HG03571 (cell line): ENCODE measurements around the gene ANKMY2.

Source experiments
- ATAC-seq: cut with Tn5 transposase; IDR thresholded peaks from one replicate; pipeline ENCODE4 v1.9.1; 2021; ENCODE audit not compliant: unreplicated experiment

ANKMY2 gene

DNA sequence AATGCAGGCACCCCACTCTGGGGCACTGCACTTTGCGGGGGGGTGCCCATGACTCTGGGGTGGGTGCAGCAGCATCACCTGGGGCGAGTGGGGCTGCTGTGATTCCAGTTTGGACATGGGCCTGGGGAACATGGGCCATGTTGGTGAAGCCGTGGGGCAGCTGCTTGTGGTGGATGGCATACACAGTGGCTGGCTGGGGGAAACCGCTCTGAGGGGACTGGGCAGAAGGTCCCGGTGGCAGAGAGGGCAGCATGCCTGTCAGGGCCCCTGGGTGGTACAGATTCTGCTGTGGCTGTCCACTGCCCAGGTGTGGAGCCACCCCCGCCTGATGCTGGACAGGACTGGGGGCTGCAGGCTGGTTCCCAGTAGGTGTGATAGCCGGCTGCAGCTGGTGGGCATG, 61.7 kb downstream of the ANKMY2 start:
- ATAC-seq = no peak

DNA sequence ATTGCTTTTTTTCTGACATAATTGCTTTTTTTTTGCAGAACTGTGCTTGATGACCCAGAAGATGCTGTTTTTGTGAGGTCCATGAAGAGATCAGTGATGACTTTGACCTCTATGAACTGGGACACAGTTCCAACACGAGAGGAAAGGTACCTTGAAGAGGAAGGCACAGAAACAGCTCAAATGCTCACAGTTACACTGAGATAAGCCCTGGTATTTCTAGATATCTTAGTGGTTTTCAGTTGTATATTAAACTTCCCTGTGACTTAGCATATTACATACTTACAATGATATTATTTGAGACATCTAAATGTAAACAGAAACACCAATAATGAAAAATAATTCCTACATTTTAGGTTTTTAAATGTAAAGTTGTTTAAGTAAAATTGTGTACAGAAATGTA, 64.3 kb downstream of the ANKMY2 start:
- no peak for ATAC-seq

DNA sequence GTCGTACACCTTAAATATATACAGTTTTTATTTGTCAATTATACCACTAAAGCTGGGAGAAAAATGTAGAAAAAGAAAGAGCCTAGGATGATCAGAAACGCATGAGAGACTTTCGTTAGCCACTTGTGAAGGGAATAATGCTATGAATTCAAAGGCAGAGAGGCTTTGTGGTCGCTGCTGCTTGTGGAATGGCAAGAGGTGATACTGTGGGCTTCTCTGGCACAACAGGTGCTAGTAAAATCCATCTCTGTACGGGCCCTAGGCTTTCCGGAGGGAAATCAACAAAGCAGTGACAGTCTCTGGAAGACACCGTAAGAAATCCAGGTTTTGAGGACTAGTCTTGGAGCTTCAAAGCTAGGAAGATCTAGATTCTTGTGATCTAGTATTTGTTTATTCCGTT, 66.3 kb downstream of the ANKMY2 start:
- ATAC-seq = no peak

DNA sequence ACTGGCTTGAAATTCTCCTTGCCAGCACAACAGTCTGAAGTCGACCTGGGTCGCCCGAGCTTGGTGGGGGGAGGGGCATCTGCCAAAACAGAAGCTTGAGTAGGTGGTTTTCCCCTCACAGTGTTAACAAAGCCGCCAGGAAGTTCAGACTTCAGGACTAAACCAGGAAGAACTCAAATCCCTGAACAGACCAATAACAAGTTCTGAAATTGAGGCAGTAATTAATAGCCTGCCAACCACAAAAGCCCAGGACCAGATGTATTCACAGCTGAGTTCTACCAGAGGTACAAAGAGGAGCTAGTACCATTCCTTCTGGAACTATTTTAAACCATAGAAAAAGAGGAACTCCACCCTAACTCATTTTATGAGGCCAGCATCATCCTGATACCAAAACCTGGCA, 73.6 kb downstream of the ANKMY2 start:
- ATAC-seq = no peak

DNA sequence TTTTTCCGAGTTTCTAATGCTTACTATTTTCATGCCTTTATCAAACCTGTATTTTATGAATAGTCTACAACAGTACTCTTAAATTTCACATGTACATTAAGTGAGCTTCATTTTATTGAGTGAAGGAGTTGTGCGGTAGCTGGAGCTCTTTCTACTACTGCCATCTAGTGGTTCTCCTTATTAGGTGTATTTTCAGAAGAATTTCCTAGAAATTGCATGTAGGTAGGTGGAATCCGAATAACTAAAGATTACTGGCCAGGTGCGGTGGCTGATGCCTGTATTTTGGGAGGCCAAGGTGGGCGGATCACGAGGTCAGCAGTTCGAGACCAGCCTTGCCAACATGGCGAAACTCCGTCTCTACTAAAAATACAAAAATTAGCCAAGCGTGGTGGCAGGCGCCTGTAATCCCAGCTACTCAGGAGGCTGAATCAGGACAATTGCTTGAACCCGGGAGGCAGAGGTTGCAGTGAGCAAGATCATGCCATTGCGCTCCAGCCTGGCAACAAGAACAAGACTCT, 80.6 kb downstream of the ANKMY2 start:
- peak; percentile 60 for ATAC-seq

DNA sequence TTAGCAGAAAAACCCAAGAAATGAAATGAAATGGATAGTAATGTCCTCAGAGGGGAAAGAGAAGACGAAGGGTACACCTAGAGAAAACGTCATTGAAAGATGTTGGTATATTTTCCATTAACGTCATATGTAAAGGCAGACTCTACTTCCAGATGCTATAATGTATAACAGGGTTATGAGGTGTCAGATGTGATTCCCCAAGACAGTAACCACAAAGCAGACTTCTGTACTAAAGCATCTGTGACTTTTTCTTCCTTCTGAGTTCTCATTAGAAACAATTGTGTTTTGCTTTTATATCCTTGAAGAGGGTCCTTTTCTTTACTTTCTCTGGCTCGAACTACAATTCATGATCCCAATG, 81.6 kb downstream of the ANKMY2 start:
- no peak for ATAC-seq

DNA sequence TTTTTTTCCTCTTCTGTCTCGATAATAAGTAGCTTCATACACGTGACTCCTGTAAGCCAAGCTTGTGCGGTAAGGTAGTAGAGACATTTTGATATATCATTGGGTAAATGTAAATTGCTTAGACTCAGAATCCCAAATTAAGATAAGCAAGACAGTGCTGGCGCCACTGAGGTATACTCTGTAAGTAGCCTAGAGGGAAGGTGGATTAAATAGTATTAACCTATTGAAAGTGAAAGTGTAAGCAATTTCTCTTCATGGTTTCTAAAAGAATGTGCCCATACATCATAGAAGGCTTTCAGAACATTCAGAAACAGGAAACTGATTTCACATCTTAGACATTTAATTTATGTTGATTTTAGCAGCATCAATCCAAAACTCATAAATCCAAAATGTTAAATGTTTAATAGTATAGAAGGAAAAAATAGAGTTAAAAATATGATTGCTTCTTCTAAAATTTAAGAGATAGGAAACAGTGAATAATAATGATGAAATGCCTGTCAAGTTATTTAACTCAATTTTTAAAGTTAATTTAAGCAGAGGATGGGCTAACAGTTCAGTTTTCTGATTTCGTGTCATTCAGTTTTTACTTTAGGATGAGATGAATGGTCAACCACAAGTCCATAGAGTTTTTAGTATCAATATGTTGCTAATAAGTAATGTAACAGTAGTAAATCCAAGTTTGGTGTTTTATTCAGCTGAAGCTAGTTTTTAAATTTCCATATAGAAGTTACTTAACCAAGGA, 82.1 kb downstream of the ANKMY2 start:
- peak; percentile 91 for ATAC-seq

DNA sequence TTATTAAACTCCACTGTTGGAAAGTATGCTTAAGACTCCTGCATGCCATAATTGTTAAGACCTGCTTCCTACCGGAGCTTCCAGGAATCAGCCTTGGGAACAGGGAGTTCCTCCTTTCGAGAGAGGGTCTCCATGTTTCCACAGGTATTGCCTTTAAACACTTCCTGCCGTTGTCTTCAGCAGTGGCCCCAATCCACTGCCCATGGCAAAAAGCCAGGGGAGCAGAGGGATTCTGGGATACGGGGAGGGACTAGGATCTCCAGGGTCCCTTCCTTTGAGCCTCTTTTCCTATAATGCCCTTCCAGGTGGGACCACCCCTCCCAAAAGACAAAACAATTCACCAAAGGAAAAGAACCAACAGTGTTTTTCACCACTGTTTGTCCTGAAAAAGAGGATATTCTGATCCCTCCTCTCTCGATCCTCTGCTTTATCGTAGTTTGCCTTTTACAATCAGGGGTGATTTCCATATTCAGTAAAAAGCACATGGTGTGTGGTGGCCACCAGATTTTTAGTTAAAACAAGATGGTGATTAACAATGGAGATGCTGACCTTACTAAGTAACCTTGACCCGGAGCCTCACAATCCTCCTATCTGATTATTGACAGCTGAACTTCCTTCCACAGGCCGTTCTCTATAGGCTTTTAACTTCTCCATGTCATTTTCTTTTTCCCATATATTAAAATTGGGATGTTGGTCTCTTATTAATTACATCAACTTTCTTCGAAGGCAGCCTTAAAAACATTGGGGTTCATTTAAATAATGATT, 82.9 kb downstream of the ANKMY2 start:
- ATAC-seq = no peak

DNA sequence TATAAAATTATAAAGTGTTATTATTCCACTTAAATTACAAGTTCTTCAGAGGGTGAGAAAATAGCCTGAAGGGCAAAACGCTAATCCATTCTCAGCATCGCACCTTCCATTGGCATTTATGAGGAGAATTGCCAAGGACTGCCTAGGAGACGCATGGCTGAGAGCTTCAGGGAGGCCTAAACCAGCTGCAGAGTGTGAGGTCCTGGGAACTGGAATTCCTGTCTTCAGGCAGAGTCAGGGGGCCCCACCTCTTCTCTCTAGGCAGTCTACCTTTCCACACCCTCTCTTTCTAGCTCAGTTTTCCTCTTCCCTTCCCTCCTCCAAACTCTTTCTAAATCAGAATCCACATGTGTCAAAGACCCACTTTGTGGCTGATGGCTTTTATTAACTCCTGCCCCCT, 83.6 kb downstream of the ANKMY2 start:
- no peak for ATAC-seq

DNA sequence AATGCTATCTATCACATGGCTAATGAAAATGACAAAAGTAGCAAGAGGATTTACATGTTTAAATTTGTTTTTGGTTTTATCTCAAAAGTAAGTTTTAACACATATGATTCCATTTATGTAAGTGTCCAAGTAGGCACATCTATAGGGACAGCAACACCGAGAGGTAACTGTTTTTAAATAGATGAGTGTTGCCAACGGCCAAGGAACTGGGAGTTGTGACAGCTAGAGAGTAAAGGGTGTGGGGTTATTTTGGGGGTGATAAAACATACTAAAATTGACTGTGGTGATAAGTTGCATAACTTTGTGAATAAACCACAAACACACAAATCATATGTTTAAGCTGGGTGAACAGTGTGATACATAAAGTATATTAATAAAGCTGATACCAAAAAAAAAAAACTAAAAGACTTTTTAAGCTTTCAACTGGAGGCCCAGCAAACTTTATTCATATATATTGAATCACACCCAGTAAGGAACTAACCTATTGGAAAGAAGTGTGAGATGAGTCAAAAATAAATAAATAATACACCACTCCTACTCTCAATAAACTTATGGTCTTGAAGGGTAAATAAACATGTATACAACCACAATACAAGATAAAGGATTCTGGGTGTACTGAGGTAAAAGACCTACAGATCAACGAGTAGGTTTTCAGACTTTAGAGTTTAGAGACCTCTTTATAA, 85.9 kb downstream of the ANKMY2 start:
- ATAC-seq = no peak

DNA sequence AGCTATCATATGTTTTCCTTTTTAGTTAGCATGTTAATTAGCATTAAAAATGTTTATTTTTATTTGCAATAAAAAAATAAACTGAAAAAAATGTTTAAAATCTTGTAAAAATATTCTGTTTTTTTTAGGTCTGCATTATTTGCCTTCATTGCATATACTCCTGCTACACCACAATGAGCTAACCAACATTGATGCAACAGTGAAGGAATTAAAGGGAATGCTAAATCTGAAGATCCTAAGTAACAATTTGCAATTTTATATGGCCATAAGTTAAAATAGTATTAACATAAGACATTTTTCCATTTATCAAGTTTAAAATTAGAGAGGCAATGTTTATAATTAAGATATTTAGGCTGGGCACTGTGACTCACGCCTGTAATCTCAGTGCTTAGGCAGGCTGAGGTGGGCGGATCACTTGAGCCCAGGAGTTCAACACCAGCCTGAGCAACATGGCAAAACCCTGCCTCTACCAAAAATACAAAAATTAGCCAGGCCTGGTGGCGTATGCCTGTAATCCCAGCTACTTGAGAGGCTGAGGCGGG, 86.7 kb downstream of the ANKMY2 start:
- ATAC-seq = no peak

DNA sequence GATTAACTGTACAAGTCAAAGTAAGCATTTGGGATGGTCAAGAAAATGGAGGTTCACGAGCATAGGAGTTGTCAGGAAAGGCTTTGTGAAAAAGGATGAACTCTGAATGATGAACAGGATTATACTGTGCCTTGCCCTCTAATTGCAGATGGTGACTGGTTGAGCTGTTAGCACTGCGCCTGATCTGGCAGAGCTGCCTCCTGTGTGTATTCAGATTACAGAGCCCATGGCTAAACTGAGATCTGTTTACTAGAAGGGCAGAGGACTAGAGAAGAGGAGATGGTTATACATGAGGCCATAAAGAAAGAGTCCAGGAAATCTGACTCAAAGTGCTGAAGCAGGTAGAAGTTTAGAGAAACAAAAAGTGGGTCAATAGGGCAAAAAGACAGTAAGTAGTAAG, 89.2 kb downstream of the ANKMY2 start:
- ATAC-seq = no peak

DNA sequence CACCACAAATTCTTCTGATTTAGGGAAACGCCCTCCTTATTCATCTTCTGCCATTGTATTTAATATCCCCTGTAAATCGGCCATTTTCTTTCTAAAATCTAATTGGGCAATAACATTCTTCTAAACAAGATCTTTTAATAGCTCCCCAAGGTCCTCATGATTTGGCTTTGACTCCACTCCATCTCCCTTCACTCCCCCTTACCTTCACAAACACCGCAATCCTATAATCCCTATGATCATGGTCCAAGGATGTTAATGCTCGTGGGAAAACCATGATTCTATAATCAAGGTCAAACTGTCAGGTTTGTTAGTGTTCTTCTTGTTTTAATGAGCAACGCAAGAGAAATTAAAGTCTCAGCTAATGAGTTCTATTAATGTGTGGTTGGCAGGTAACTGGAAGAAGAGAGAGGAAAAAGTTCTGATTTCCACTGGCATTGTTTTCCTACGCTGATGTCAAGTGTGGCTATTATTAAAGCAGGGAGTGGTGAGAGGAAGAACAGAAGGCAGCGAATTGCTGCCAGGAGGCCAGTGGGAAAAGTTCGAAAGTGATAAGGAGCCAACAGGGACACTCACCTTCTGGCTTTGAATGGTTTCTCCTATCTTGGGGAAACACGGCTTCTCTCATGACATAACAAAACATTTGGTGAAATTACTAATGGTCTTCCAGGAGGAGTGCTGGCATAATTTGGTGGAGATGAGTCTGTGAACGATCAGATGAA, 90.9 kb downstream of the ANKMY2 start:
- no peak for ATAC-seq

DNA sequence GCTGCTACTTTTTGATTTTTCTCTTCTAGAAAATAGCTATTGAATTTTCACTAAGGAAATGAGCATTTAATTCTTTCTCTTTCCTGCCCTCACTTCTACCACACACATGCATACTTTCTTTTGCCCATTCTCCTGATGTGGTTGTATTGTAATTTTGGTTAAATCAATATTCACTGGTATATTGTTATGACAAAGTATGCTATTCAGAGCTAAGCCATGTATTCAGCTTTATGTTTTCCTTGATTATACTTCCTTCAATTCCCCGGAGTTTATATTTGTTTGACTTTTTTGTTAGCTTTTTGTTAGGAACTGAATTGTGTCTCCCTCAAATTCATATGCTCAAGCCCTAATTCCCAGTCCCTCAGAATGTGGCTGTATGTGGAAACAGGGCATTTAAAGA, 94.9 kb downstream of the ANKMY2 start:
- no peak for ATAC-seq
